Stimulated activated CD8-positive, alpha-beta memory T cell treated with anti-CD3 and anti-CD28 coated beads, Interleukin-4, amount 100 ng/mL, for 4 hours (primary cell): Measurements from ENCODE around the gene HOMER3.

Experiments used
- DNase-seq, 2 donors: peaks; one replicate each; pipeline ENCODE4 v3.0.0-alpha.2; 2020; ENCODE audit warnings: low read depth in 2 of 2, low spot score in 1 of 2

The HOMER3 gene

DNA sequence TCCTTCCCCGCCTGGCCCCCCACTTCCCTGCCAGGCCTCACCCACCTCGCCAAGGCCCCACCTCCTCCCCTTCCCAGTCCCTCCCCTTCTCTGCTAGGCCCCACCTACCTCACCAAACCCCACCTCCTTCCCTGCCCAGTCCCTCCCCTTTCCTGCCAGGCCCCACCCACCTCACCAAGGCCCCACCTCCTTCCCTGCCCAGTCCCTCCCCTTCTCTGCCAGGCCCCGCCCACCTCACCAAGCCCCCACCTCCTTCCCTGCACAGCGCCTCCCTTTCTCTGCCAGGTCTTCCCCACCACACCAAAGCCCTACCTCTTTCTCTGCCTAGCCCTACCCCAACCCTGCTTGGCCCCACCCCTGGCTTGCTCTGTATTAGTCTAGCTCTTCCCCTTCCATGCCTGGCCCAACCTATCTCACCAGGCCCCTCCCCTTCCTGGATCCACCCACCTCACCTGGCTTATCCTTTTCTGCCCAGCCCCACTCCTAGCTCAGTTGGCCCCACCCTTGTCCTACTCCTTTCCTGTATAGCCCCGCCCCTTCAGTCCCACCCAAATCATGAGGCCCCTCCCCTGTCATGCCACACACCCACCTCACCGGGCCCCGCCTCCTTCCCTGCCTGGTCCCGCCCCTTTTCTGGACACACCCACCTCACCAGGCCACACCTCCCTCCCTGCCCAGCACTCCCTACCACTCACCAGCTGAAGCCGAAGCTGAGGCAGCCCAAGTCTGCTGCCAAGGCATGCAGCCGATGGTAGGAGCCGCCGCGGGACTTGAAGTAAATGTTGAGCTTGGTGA, 61.2 kb downstream of the HOMER3 start:
- no peak for DNase-seq
